Measurements from ENCODE around the gene MACROD2.

DNA sequence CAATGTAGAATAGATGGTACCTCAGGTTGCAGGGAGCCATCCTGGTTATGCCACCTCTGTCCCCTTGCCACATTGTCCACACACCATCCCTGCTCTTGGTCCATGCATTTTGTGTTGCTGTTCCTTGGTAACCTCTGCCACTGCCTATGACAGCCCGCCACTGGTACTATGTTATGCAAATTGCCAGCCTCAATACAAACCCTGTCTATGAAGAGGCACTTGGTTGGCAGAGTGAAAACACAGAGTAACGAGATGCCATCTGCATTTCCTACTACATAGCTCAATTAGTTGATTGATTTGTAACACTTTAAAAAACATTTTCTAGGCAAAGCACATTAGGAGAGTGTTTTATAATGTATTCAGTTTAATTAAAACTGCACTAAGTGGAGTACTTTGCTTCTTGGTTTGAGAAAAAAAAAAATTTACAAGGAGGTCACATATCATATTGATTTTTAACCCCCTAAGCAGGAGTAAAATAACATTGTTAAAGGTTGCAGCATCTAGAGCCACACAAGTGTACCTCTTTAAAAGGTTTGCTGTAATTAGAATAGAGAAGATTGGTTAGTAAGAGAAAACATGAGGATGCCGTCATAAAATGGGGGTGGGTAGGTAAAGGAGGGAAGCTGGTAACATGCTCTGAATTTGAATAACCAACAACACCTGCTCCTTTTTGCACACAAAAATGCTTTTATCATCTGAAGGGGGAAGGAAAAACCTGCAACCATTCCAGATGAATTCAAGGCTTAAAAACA is 1760.9 kb downstream of the MACROD2 start:
- TF ChIP-seq, protein P1, sequence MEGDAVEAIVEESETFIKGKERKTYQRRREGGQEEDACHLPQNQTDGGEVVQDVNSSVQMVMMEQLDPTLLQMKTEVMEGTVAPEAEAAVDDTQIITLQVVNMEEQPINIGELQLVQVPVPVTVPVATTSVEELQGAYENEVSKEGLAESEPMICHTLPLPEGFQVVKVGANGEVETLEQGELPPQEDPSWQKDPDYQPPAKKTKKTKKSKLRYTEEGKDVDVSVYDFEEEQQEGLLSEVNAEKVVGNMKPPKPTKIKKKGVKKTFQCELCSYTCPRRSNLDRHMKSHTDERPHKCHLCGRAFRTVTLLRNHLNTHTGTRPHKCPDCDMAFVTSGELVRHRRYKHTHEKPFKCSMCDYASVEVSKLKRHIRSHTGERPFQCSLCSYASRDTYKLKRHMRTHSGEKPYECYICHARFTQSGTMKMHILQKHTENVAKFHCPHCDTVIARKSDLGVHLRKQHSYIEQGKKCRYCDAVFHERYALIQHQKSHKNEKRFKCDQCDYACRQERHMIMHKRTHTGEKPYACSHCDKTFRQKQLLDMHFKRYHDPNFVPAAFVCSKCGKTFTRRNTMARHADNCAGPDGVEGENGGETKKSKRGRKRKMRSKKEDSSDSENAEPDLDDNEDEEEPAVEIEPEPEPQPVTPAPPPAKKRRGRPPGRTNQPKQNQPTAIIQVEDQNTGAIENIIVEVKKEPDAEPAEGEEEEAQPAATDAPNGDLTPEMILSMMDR (optimal IDR thresholded peaks at IDR 0.05 in 1 of 3, IDR thresholded peaks at IDR 0.05 in 1 of 3, conservative IDR thresholded peaks at IDR 0.05 in 1 of 3; ENCODE audit: extremely low read depth in 1 of 3, insufficient read depth in 2 of 3, low read length in 3 of 3) = no peak
- no peak for TF ChIP-seq EZH2 (IDR thresholded peaks at IDR 0.05; ENCODE audit: low read length)
